Adrenal gland (tissue), 5 donors: ENCODE data around the gene RPL39L.

Experiments used
- CTCF ChIP-seq, 6 experiments: fragments of 450-650 bp in 4 of 6; fragments of 200-600 bp in 2 of 6; sonication (generic) in 1 of 6; IDR thresholded peaks; 1 replicate in 5 of 6; 2 replicates in 1 of 6; pipeline versions ENCODE4 v1.5.1 to v1.8.0; 2016 to 2021; ENCODE audit warnings: antibody characterized with exemption in 6 of 6, mild to moderate bottlenecking in 2 of 6, moderate library complexity in 1 of 6
- POLR2A ChIP-seq, 2 donors: fragments of 450-650 bp; IDR thresholded peaks; one replicate each; pipeline ENCODE4 v1.6.1; 2017; ENCODE audit warnings: antibody characterized with exemption in 2 of 2, mild to moderate bottlenecking in 2 of 2, moderate library complexity in 1 of 2
- donor health status: DM: no; HTN: no; CAD: no.

- TF ChIP-seq CTCF (IDR thresholded peaks at IDR 0.05) = peak; percentile 32 to 62 (median 51)
- TF ChIP-seq POLR2A (IDR thresholded peaks at IDR 0.05) = no peak
These were observed 26.1 kb downstream of the RPL39L start for GRCh38 chr3:187112934-187113793.
